Left ventricle myocardium inferior (tissue), 1 donor: Measurements from ENCODE around the gene POMT1. TPM values are rescaled to one million over a fixed set of nuclear protein-coding genes. Genes with fewer than 3 reads are reported as not detected.
"Not testable (repeated sequence)": the region's sequence is repeated elsewhere in the genome, so short reads cannot be mapped to it uniquely, and the experiment has no call there.

Experiments
- DNase-seq: peaks from one replicate; pipeline ENCODE4 v3.0.0-alpha.2; 2020
- H3K27ac ChIP-seq: fragments of 200-600 bp; replicated peaks from 2 replicates; pipeline ENCODE4 v1.8.0; 2021
- H3K27me3 ChIP-seq: fragments of 200-600 bp; 2 replicates; pipeline ENCODE4 v1.8.0; 2021; ENCODE audit warnings: low read depth
- H3K36me3 ChIP-seq: fragments of 200-600 bp; 2 replicates; pipeline ENCODE4 v1.8.0; 2021
- H3K4me1 ChIP-seq: fragments of 200-600 bp; 2 replicates; pipeline ENCODE4 v1.8.0; 2021
- H3K4me3 ChIP-seq: fragments of 200-600 bp; 2 replicates; pipeline ENCODE4 v1.8.0; 2021; ENCODE audit warnings: mild to moderate bottlenecking, moderate library complexity
- H3K9me3 ChIP-seq: fragments of 200-600 bp; replicated peaks from 2 replicates; pipeline ENCODE4 v1.8.0; 2021
- CTCF ChIP-seq: fragments of 200-600 bp; IDR thresholded peaks from 2 replicates; pipeline ENCODE4 v1.8.0; 2021; ENCODE audit warnings: antibody characterized with exemption, mild to moderate bottlenecking, borderline replicate concordance
- intact Hi-C: fragments of 100-400 bp; cut with micrococcal nuclease; formaldehyde crosslinking; loops from one replicate; pipeline ENCODE4 v1.11.0; 2022
- long read RNA-seq: library from polyadenylated mRNA; unstranded; transcript quantifications from one replicate; pipeline ENCODE4 v2.0.0, GENCODE V29; 2021
- total RNA-seq: library from RNA; stranded (reverse); fragmentation: NEBNext Ultra II Directional; extraction: Animal tissue kit (Norgen Biotek cat#: 25700); gene quantifications from one replicate; pipeline ENCODE4 v1.2.1, GENCODE V29; 2021
- donor health status: DM: no; HTN: yes; CAD: no; lungs with severe emphysema.

Gene POMT1
- 19.3 TPM for total RNA-seq
- long read RNA-seq, transcript POMT1-204 (20 exons, 3,038 nt), result minor isoform, 6 of 53 reads
- long read RNA-seq, transcript POMT1-205 (18 exons, 2,821 nt), result major isoform, 7 of 53 reads
- long read RNA-seq, partial matches to known transcripts, result 9 of 53 reads
- long read RNA-seq, other reads (novel, unspliced or antisense), result 24 of 53 reads

GRCh38 chr9:131502781-131503625, at the start of gene POMT1:
Gene POMT1 (plus strand): TSS chr9:131502918. CDS start chr9:131504219, 1,301 bp downstream.
- no peak for TF ChIP-seq CTCF
- no peaks in the 10 kb centered on the region for H3K27me3 ChIP-seq
- no peaks in the 10 kb centered on the region for H3K9me3 ChIP-seq
- peak; percentile 88 for DNase-seq
- H3K4me1 ChIP-seq, result peaks cover 31% of the 10 kb centered on the region
- H3K4me3 ChIP-seq, result peak within 1 kb of the TSS; percentile 95
- H3K36me3 ChIP-seq, result peaks cover 37% of the 10 kb centered on the region
- H3K27ac ChIP-seq, result peak within 1 kb of the TSS; percentile 86
- intact Hi-C loops, result no loop called here

GRCh38 chr9:131454028-131454427, 48.7 kb upstream of the POMT1 start:
- intact Hi-C loops, result no loop called here
- no peak overlapping the region for H3K27ac ChIP-seq
- peaks cover 86% of the 10 kb centered on the region for H3K36me3 ChIP-seq
- no peaks in the 10 kb centered on the region for H3K27me3 ChIP-seq
- TF ChIP-seq CTCF, result no peak
- no peaks in the 10 kb centered on the region for H3K4me1 ChIP-seq
- no peak for DNase-seq
- no peak overlapping the region for H3K4me3 ChIP-seq
- no peaks in the 10 kb centered on the region for H3K9me3 ChIP-seq

- H3K27ac ChIP-seq, H3K4me3 ChIP-seq, H3K4me1 ChIP-seq, DNase-seq, H3K27me3 ChIP-seq, intact Hi-C loops, H3K9me3 ChIP-seq: not testable (repeated sequence)
- H3K36me3 ChIP-seq, result peaks cover 88% of the 10 kb centered on the region
Measured at GRCh38 chr9:131455655-131456054, 47.1 kb upstream of the POMT1 start.

- Histone ChIP-seq H3K36me3 (peaks cover 91% of the 10 kb centered on the region), H3K27me3 (no peaks in the 10 kb centered on the region), H3K4me3 (no peak overlapping the region), H3K27ac (no peak overlapping the region), H3K4me1 (no peaks in the 10 kb centered on the region), H3K9me3 (no peaks in the 10 kb centered on the region)
- no peak for TF ChIP-seq CTCF
- no peak for DNase-seq
- intact Hi-C loops, result no loop called here
Measured at GRCh38 chr9:131457746-131458145, 45.0 kb upstream of the POMT1 start.

GRCh38 chr9:131459056-131459455, 43.7 kb upstream of the POMT1 start:
- H3K4me1 ChIP-seq, result peaks cover 1% of the 10 kb centered on the region
- DNase-seq, result no peak
- no peak overlapping the region for H3K4me3 ChIP-seq
- no peak for TF ChIP-seq CTCF
- H3K27me3 ChIP-seq, result no peaks in the 10 kb centered on the region
- intact Hi-C loops, result no loop called here
- H3K36me3 ChIP-seq, result peaks cover 94% of the 10 kb centered on the region
- no peaks in the 10 kb centered on the region for H3K9me3 ChIP-seq
- H3K27ac ChIP-seq, result no peak overlapping the region

GRCh38 chr9:131461166-131461565, 41.6 kb upstream of the POMT1 start:
- H3K36me3 ChIP-seq, result peaks cover 95% of the 10 kb centered on the region
- H3K9me3 ChIP-seq, result no peaks in the 10 kb centered on the region
- no peaks in the 10 kb centered on the region for H3K27me3 ChIP-seq
- no peak overlapping the region for H3K27ac ChIP-seq
- H3K4me1 ChIP-seq, result peaks cover 5% of the 10 kb centered on the region
- intact Hi-C loops, result no loop called here
- no peak for TF ChIP-seq CTCF
- no peak overlapping the region for H3K4me3 ChIP-seq
- no peak for DNase-seq
